Keratinocyte (primary cell): Measurements from ENCODE around the gene FMNL2.

Source experiments
- EZH2 ChIP-seq: IDR thresholded peaks from one replicate; pipeline ENCODE4 v1.6.1; 2012; ENCODE audit warnings: inconsistent platforms, mild to moderate bottlenecking, low read length, moderate library complexity
- TF ChIP-seq, protein P1 (sequence below), 3 experiments: IDR thresholded peaks in 1 of 3; conservative IDR thresholded peaks in 1 of 3; optimal IDR thresholded peaks in 1 of 3; 2 replicates in 2 of 3; 3 replicates in 1 of 3; pipeline versions ENCODE3 to v1.5.1; 2011; ENCODE audit warnings: low read length in 3 of 3, mild to moderate bottlenecking in 3 of 3, moderate library complexity in 2 of 3, control low read depth in 1 of 3, inconsistent platforms in 1 of 3; ENCODE audit not compliant: insufficient read depth in 2 of 3; ENCODE audit errors: extremely low read depth in 1 of 3

DNA sequence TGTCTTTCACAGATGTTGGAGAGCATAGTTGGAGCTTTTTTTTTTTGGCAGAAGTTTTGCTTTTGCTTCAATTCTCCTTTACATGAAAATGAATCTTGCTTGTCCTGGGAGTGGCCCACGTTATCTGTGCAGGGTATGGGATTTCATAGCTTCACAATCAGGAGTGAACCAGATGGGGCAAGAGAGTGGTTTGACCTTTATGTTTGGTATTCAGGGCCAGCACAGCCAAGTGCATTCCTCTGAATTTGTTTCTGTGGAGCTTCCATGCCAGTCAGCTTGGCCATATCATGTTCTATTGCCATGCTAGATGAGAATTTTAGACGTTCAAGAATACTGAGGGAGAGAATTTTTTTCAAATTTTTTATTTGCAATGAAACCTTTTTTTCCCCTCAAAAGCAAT is 265.7 kb downstream of the FMNL2 start:
- TF ChIP-seq, protein P1, sequence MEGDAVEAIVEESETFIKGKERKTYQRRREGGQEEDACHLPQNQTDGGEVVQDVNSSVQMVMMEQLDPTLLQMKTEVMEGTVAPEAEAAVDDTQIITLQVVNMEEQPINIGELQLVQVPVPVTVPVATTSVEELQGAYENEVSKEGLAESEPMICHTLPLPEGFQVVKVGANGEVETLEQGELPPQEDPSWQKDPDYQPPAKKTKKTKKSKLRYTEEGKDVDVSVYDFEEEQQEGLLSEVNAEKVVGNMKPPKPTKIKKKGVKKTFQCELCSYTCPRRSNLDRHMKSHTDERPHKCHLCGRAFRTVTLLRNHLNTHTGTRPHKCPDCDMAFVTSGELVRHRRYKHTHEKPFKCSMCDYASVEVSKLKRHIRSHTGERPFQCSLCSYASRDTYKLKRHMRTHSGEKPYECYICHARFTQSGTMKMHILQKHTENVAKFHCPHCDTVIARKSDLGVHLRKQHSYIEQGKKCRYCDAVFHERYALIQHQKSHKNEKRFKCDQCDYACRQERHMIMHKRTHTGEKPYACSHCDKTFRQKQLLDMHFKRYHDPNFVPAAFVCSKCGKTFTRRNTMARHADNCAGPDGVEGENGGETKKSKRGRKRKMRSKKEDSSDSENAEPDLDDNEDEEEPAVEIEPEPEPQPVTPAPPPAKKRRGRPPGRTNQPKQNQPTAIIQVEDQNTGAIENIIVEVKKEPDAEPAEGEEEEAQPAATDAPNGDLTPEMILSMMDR (optimal IDR thresholded peaks at IDR 0.05 in 1 of 3, IDR thresholded peaks at IDR 0.05 in 1 of 3, conservative IDR thresholded peaks at IDR 0.05 in 1 of 3; ENCODE audit: extremely low read depth in 1 of 3, insufficient read depth in 2 of 3, low read length in 3 of 3): no peak
- TF ChIP-seq EZH2: no peak
